ENCODE results near the gene GFOD1.

GRCh38 chr6:13429406-13429753 is 58.0 kb downstream of the GFOD1 start:
- TF ChIP-seq POLR2A (IDR thresholded peaks at IDR 0.05) (no peak), CTCF (IDR thresholded peaks at IDR 0.05) (no peak)

Measured in ovary (tissue), 3 donors.